SIG-M5 treated with dmso at 0.1 percent for 504 hours (cell line): ENCODE results near the gene ELOVL6.
"Not testable (repeated sequence)": the region's sequence is repeated elsewhere in the genome, so short reads cannot be mapped to it uniquely, and the experiment has no call there.

Experiments used
- DNase-seq: peaks from one replicate; lab custom pipeline; 2025; ENCODE audit not compliant: unreplicated experiment; lab: John Stamatoyannopoulos, UW

ELOVL6 gene

GRCh38 chr4:110163327-110164069 lies 34.9 kb downstream of the ELOVL6 start:
- DNase-seq, result no peak

DNA sequence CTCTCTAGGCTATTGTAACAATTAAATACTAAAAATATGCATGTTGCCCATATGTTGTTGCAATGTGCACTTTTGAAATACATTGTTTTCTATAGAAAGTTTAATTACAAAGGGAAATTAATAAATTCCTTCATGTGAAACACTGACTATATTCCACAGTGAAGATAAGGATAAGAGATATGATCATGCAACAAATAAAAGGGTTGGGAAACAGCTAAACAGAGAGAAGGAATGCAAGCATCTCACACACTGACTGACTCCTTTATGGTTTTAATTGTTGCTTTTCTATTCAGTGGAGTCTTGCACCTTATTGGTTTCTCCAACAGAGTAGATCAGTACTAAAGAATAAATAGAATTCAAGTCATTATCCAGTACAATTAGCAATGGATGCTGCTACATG lies 37.8 kb downstream of the ELOVL6 start:
- no peak for DNase-seq

DNA sequence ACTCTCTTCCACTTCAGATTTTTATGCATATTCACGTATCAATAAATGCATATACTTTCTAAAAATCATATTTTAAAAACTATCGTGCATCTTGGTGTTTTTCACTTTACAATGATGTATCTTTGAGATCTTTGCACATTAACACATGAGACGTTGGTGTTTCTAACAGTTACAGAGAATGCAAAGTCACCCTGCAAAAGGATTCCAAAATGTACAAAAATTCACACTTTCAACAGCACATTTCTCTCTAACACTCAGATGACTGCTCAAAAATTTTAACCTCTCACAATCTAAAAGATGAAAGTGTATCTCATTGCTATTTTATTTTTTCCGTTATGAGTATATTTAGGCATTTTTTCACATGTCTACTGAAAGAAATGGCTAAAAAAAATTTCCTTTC lies 38.9 kb downstream of the ELOVL6 start:
- no peak for DNase-seq

GRCh38 chr4:110157580-110157979 lies 40.8 kb downstream of the ELOVL6 start:
- no peak for DNase-seq

DNA sequence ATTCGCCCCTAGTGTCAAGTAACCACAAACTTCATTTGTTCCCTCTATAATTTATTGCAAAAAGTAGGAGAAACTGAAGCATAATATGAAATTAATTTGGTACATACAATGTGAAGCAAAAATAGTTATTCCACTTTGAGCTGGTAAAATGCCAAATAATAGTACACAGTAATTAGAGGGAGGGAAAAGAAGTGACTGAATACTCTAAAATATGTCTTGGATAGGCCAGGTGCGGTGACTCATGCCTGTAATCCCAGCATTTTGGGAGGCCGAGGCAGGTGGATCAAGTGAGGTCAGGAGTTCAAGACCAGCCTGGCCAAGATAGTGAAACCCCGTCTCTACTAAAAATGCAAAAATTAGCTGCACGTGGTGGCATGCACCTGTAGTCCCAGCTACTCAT lies 41.2 kb downstream of the ELOVL6 start:
- not testable (repeated sequence) for DNase-seq

DNA sequence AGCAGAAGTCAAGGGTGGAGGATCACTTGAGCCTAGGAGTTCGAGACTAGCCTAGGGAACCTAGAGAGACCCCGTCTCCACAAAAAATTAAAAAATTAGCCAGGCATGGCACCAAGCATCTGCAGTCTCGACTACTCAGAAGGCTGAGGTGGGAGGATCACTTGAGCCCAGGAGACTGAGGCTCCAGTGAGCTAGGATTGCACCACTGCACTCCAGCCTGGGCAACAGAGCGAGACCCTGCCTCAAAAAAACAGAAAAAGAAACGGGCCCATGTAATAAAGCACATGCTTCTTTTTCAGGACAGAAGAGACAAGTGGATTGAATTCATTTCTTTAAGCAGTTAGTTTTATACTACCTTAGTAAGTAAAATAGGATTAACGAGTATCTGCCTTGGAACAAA lies 42.0 kb downstream of the ELOVL6 start:
- no peak for DNase-seq

DNA sequence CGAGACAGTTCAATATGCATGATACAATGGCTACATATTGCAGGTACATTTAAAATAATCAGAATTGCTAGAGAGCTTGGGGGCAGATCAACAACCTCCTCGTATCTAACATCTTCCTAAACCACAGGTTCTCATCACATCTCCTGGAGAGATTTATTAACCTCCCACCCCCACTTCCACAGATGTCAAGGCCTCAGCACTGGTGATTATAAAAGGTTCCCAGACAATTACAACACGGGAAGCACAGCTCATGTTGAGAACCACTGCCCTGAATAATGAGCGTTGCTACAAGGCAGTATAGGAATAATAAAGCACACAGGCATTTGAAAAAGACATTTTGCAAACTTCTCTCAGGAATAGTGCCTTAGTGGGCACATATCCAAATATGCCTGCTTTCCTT lies 42.8 kb downstream of the ELOVL6 start:
- DNase-seq, result no peak

GRCh38 chr4:110154582-110154981 lies 43.8 kb downstream of the ELOVL6 start:
- DNase-seq, result no peak

DNA sequence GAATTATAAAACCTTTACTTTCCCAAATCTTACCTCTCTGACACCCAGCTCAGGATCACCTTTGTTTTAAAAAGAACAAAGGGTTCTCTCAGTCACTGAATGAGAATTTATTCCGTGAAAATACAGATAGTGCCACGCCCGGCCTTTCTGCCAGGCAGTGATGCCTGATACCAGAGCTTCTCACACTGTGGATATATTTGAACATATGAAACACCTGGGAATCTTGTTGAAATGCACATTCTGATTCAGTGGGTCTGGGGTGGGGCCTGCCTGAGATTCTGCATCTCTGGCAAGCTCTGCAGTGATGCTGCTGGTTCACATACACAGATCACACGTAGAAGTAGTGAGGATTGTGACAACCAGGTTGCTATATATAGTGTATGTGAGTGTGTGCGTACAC lies 46.0 kb downstream of the ELOVL6 start:
- DNase-seq, result no peak

GRCh38 chr4:110149089-110149488 lies 49.3 kb downstream of the ELOVL6 start:
- no peak for DNase-seq

DNA sequence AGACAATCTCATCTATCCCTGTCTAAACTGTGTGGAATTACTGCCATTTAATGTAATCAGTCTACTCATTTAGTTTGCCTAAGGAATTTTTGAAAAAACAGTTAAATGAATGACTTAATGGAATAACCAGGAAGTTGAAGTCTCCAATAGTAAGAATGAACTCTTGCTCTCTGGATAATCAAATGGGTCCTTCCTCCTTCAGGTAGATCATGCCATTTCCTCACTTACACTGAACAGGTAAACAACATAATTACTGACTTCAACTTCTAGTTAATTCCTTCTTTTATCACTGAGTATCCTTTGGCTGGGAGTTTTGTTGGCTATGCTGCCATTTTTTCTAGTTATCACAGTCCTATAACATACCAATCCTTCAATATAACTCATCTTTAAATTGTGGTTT lies 56.0 kb downstream of the ELOVL6 start:
- no peak for DNase-seq

DNA sequence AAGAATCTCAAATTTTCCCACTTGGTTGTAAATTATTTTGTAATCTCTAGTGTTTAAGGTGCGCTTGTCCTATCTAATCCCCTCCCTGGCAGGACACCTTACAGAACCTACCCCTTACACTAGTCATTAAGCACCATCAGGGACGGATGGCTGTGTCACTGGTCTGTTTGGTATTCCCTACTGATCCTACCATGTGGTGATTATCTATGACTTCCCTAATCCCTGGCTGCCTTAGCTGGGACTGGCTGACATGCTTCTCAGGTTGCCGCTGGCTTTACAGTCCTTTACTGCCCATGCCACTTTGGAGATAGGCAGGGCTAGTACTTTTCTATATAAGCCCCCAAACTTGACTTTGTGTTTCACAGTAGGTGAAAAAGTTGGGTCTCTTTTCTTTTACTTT lies 58.6 kb downstream of the ELOVL6 start:
- DNase-seq, result no peak

DNA sequence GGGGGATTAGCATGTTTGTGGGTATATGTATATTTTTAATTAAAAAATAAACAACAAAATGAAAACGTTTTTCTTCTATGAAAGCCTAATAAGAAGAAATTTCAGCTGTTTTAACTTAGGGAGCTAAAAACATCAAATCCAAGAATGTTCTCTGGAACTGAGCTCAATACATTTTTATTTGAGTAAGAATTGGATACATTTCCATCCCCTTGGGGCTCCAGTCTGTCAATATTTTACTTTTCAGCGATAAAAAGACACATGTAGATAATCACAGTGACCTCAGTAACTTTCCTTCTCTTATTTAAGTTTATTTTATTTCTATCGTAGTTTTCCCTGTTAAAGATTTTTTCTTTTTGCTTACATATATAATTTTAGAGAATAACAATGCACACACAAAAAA lies 59.3 kb downstream of the ELOVL6 start:
- no peak for DNase-seq

DNA sequence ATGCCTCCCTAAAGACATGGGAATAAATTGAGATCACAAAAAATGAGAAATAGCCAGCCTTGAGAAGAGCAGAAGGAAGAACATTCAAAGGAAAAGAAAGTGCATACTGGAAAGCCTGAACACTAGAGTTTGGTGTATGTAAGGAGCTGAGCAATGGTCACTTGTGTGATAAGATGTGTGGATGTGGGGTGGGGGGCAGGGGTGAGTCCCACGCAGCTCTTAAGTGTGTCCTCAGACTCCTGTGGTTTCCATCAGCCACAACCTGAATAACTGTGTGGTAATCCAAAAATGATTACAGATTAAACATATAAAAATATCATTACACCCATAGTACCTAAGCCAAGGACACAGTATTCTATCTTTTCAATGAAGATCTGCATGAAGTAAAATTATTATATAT lies 59.9 kb downstream of the ELOVL6 start:
- DNase-seq, result no peak

- no peak for DNase-seq
These were observed 60.6 kb downstream of the ELOVL6 start for GRCh38 chr4:110137829-110138228.

DNA sequence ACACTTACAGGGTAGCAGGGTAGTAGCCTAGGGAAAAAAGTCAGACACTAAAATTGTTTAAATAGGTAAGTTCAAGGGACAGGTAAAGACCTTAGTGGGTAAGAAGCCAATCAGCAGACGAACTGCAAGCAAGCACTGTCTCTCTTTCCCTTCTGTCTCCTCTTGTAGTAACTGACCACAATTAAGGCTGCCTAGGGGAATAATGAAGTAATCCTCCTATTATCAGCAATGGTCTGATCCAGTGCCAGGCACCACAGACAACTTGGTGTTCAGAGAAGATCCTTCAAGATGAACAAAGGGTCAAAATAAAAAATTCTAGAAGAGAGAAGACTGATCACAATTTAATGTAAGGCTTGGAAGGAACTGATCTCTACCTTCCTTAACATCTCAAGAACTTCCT lies 62.9 kb downstream of the ELOVL6 start:
- no peak for DNase-seq

- no peak for DNase-seq
These were observed 63.3 kb downstream of the ELOVL6 start for GRCh38 chr4:110135076-110135475.

GRCh38 chr4:110134269-110134869 lies 64.0 kb downstream of the ELOVL6 start:
- no peak for DNase-seq

DNA sequence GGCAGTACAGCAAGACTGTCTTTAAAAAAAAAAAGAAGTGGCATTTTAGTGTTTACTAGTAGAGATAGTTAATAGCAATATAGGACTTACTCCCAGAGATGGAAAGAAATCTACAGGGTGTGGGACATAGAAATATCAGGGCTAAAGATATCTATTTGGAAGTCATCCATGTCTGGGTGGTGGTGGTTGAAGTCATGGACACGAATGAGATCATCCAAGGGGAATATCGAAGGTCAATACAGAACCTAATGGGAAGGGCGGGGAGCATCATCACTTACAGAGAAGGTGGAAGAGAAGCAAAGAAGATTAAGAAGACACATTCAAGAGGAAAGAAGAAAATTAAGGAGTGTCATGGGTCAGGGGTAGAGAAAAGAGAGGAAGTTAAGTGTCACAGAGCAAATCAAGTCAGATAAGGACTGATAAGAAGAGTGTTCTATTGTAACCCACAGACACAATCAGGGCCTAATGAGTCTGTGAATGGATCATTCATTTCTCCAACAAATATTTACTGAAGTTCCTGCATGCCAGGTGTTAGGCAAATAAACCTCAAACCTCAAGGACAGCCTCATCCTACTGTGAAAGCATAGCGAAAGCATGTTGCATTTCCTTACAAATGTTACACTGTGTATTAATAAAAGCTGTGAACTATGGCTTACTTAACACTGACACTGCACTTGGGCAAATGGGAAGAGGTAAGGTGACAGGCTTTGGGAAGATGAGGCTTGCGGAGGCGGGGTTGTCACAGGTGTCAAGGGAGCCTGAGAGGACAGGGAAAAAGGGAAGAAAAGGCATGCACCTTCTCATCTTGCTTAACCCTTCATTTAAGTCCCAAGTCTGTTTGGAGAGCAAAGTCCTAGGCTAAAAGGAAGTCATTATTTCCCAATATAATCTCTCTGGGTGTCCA lies 65.3 kb downstream of the ELOVL6 start:
- DNase-seq, result no peak

DNA sequence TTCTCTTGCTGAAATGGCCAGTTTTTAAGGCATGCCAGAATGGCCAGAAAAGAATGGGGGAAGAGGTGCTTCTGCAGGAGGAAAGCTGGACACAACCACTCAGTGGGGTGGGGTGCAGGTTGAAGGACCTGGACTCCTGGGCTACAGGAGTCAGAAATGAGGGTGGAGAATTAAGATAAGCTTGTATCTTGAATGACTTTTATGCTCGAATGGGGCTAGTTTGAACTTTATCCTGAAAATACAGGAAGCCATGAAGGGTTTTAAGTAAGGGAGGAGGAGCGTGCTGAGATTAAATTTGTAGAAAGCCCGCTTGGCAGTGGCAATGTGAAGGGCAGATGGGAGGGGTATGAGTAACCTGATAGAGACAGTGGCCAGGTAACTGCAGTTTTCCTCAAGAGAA lies 66.5 kb downstream of the ELOVL6 start:
- no peak for DNase-seq

DNA sequence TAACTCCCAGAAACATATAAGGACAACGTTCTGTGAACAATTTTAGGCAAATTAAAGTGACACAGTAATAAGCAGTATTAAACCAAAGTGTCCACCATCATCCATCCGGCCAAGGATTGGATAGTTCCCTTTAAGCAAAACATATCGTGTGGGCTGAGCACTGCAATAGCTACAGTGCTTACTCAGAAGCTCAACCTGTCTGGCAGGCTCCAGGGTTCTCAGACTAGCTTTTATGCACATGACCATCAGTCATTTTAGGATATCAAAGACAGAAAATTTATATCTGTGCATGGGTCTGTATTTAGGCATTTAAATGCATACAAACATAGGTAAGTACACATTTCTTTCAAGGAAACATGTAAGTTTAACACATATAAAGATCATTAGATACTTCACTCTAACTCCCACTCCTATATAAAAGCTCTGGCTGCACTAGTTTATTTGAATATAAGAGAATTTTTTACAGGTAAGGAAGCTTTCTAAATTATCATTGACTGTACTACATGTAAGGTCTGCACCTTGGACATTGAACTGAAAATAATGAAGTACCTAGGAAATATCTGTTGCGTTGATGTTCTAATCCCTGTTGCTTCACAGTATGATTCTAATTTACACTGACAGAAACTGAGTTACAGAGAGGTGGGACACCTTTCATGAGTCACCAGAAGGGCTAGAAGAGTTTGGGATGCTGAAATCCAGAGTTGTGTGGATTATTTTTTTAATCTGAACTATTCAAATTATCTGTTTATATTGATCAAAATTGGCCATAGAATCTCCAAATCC lies 67.6 kb downstream of the ELOVL6 start:
- peak; percentile 2 for DNase-seq
